Hepatocyte (in vitro differentiated cells): ENCODE results near the gene MXI1.

Source experiments
- EZH2 ChIP-seq: fragments of 200-600 bp; sonication (generic); IDR thresholded peaks from 2 replicates; pipeline ENCODE4 v1.6.1; 2016; ENCODE audit warnings: antibody characterized with exemption, mild to moderate bottlenecking, borderline replicate concordance
- TF ChIP-seq, protein P1 (sequence below): fragments of 200-600 bp; sonication (generic); IDR thresholded peaks from 2 replicates; pipeline ENCODE4 v1.5.1; 2016; ENCODE audit warnings: antibody characterized with exemption, mild to moderate bottlenecking; ENCODE audit not compliant: poor library complexity

- TF ChIP-seq EZH2 = no peak
- TF ChIP-seq, protein P1, sequence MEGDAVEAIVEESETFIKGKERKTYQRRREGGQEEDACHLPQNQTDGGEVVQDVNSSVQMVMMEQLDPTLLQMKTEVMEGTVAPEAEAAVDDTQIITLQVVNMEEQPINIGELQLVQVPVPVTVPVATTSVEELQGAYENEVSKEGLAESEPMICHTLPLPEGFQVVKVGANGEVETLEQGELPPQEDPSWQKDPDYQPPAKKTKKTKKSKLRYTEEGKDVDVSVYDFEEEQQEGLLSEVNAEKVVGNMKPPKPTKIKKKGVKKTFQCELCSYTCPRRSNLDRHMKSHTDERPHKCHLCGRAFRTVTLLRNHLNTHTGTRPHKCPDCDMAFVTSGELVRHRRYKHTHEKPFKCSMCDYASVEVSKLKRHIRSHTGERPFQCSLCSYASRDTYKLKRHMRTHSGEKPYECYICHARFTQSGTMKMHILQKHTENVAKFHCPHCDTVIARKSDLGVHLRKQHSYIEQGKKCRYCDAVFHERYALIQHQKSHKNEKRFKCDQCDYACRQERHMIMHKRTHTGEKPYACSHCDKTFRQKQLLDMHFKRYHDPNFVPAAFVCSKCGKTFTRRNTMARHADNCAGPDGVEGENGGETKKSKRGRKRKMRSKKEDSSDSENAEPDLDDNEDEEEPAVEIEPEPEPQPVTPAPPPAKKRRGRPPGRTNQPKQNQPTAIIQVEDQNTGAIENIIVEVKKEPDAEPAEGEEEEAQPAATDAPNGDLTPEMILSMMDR = no peak
Measured at GRCh38 chr10:110274647-110275046, 67.2 kb downstream of the MXI1 start.
